HepG2 (cell line): ENCODE results near the gene RPLP2. TPM values are rescaled to one million over a fixed set of nuclear protein-coding genes. Genes with fewer than 3 reads are reported as not detected.

Experiments
- ATAC-seq: fragments of 200-7000 bp; cut with Tn5 transposase; 3 replicates; pipeline ENCODE4 v1.9.1; 2020; ENCODE audit warnings: mild to moderate bottlenecking, moderate library complexity
- BruUV-seq: library from RNA; stranded (reverse); fragments of 400-500 nt; replicated peaks from 2 replicates; lab custom pipeline; 2021; lab: Mats Ljungman, UMichigan
- CTCF ChIA-PET: fragments of 300-600 bp; formaldehyde crosslinking; extraction: SDS; loops from one replicate; lab custom pipeline; 2021; ENCODE audit warnings: low total read pairs, inconsistent platforms, low intra/inter-chr PET ratio; lab: Yijun Ruan, JAX
- POLR2A ChIA-PET: fragments of 350-600 bp; sonication (Branson Sonifier 250); formaldehyde crosslinking; loops from one replicate; lab custom pipeline; 2020; ENCODE audit warnings: antibody characterized with exemption, inconsistent platforms; lab: Yijun Ruan, JAX
- DNase-seq: peaks from one replicate; pipeline ENCODE4 v3.0.0-alpha.2; 2015; ENCODE audit warnings: low spot score
- FAIRE-seq: peaks from 3 replicates; lab custom pipeline; 2011; peaks lifted over from hg19 to GRCh38; lab: Jason Lieb, UNC
- H2AFZ ChIP-seq: one replicate; pipeline ENCODE4 v1.6.1; 2011; ENCODE audit warnings: low read length, inconsistent platforms
- H3K27ac ChIP-seq: fragments of 300-600 bp; 3 replicates; pipeline ENCODE4 v1.8.0; 2011; ENCODE audit warnings: mixed run types, mild to moderate bottlenecking, mixed read lengths, low read length, inconsistent platforms; ENCODE audit not compliant: insufficient read depth; ENCODE audit errors: extremely low read length
- H3K27me3 ChIP-seq, 2 experiments: fragments of 200-600 bp in 1 of 2; 2 replicates in 1 of 2; 3 replicates in 1 of 2; pipeline versions ENCODE4 v1.6.0 to v1.8.0; 2011; ENCODE audit warnings: low read length in 2 of 2, mild to moderate bottlenecking in 2 of 2, moderate library complexity in 2 of 2, inconsistent platforms in 1 of 2; ENCODE audit not compliant: insufficient read depth in 2 of 2, control insufficient read depth in 1 of 2
- H3K36me3 ChIP-seq, 2 experiments: fragments of 200-600 bp in 1 of 2; replicated peaks in 1 of 2; 2 replicates in 1 of 2; 3 replicates in 1 of 2; pipeline versions ENCODE4 v1.5.1 to v1.8.0; 2011; ENCODE audit warnings: low read length in 2 of 2, inconsistent platforms in 1 of 2; ENCODE audit not compliant: insufficient read depth in 2 of 2, control insufficient read depth in 1 of 2
- H3K4me1 ChIP-seq: 2 replicates; pipeline ENCODE4 v1.5.1; 2012; ENCODE audit warnings: low read length, inconsistent platforms; ENCODE audit not compliant: insufficient read depth
- H3K4me2 ChIP-seq: 2 replicates; pipeline ENCODE4 v1.6.0; 2011; ENCODE audit warnings: low read depth, low read length, inconsistent platforms
- H3K4me3 ChIP-seq, 3 experiments: fragments of 200-600 bp in 1 of 3; sonication (generic), shearing (Covaris generic) in 1 of 3; replicated peaks in 1 of 3; 2 replicates each; pipeline ENCODE4 v1.5.1; 2011 to 2016; ENCODE audit warnings: low read length in 3 of 3, inconsistent platforms in 2 of 3, low read depth in 2 of 3, mild to moderate bottlenecking in 2 of 3, control low read depth in 1 of 3, mixed read lengths in 1 of 3; ENCODE audit not compliant: insufficient read depth in 1 of 3
- H3K79me2 ChIP-seq: one replicate; pipeline ENCODE4 v1.6.1; 2011; ENCODE audit warnings: low read length, inconsistent platforms; ENCODE audit not compliant: insufficient read depth
- H3K9ac ChIP-seq: 2 replicates; pipeline ENCODE4 v1.6.0; 2011; ENCODE audit warnings: mild to moderate bottlenecking, low read depth, low read length, inconsistent platforms; ENCODE audit not compliant: insufficient read depth
- H3K9me3 ChIP-seq: 2 replicates; pipeline ENCODE4 v1.5.1; 2012; ENCODE audit warnings: mild to moderate bottlenecking, low read length
- H4K20me1 ChIP-seq: 2 replicates; pipeline ENCODE4 v1.6.0; 2011; ENCODE audit warnings: inconsistent platforms, mild to moderate bottlenecking, low read length, moderate library complexity; ENCODE audit not compliant: insufficient read depth
- DNMT3B ChIP-seq: conservative IDR thresholded peaks from 2 replicates; pipeline ENCODE4 v1.6.1; 2016; ENCODE audit warnings: missing biosample characterization, control low read depth
- FOXK1 ChIP-seq: sonication (generic); formaldehyde crosslinking; IDR thresholded peaks from 2 replicates; pipeline ENCODE4 v1.4.0; 2020; ENCODE audit warnings: low read depth, missing genetic modification reagents, borderline replicate concordance
- FOXP4 ChIP-seq: sonication (generic); formaldehyde crosslinking; IDR thresholded peaks from 2 replicates; pipeline ENCODE4 v1.4.0; 2020; ENCODE audit warnings: missing genetic modification reagents
- GABPA ChIP-seq, 2 experiments: IDR thresholded peaks; 2 replicates each; pipeline ENCODE4 v1.6.1; 2011 to 2016; ENCODE audit warnings: low read depth in 2 of 2, low read length in 1 of 2, missing biosample characterization in 1 of 2, missing genetic modification characterization in 1 of 2
- JUNB ChIP-seq: sonication (generic); formaldehyde crosslinking; IDR thresholded peaks from 2 replicates; pipeline ENCODE4 v1.8.0; 2022; ENCODE audit warnings: missing genetic modification reagents, mild to moderate bottlenecking, borderline replicate concordance
- KLF16 ChIP-seq, 2 experiments: sonication (generic) in 1 of 2; formaldehyde crosslinking in 1 of 2; IDR thresholded peaks; 2 replicates each; pipeline versions ENCODE4 v1.6.1 to v1.8.0; 2016 to 2023; ENCODE audit warnings: missing genetic modification reagents in 2 of 2, missing compliant biosample characterization in 1 of 2
- MNT ChIP-seq: fragments of 450-650 bp; IDR thresholded peaks from 2 replicates; pipeline ENCODE4 v1.6.1; 2016
- POLR2A ChIP-seq, 2 experiments: IDR thresholded peaks; 2 replicates each; pipeline ENCODE4 v1.6.1; 2011; ENCODE audit warnings: low read depth in 2 of 2, low read length in 2 of 2, mild to moderate bottlenecking in 1 of 2, moderate library complexity in 1 of 2; ENCODE audit not compliant: insufficient read depth in 1 of 2
- PRDM15 ChIP-seq: sonication (generic); formaldehyde crosslinking; IDR thresholded peaks from 2 replicates; pipeline ENCODE4 v1.4.0; 2020; ENCODE audit warnings: missing genetic modification reagents
- SMAD1 ChIP-seq: sonication (generic); formaldehyde crosslinking; IDR thresholded peaks from 2 replicates; pipeline ENCODE4 v1.4.0; 2020; ENCODE audit warnings: missing genetic modification reagents, low read depth, mild to moderate bottlenecking, borderline replicate concordance
- SP2 ChIP-seq: sonication (generic); formaldehyde crosslinking; IDR thresholded peaks from 2 replicates; pipeline ENCODE4 v1.5.1; 2020; ENCODE audit warnings: mild to moderate bottlenecking, missing genetic modification reagents
- YEATS4 ChIP-seq: sonication (generic); formaldehyde crosslinking; IDR thresholded peaks from 2 replicates; pipeline ENCODE4 v1.4.0; 2020; ENCODE audit warnings: missing genetic modification reagents, borderline replicate concordance
- ZNF232 ChIP-seq: sonication (generic); formaldehyde crosslinking; IDR thresholded peaks from 2 replicates; pipeline ENCODE4 v1.4.0; 2020; ENCODE audit warnings: missing genetic modification reagents, borderline replicate concordance
- ZNF335 ChIP-seq: sonication (generic); formaldehyde crosslinking; IDR thresholded peaks from 2 replicates; pipeline ENCODE4 v1.4.0; 2020; ENCODE audit warnings: missing genetic modification reagents
- ZNF747 ChIP-seq: sonication (generic); formaldehyde crosslinking; IDR thresholded peaks from 2 replicates; pipeline ENCODE4 v1.8.1; 2023; ENCODE audit warnings: missing genetic modification reagents, mild to moderate bottlenecking, borderline replicate concordance
- WGBS: methylation state at CpG from one replicate; pipeline ENCODE4 v1.1.6; 2017; ENCODE audit warnings: low lambda C conversion rate; 5-methylcytosine and 5-hydroxymethylcytosine counted together
- in situ Hi-C: cut with HindIII; loops from 2 replicates; pipeline ENCODE4 v1.10.0; 2017; ENCODE audit warnings: low pct_unique_long_range_greater_than_20kb; ENCODE audit not compliant: extremely low pct_ligation_motif_present
- intact Hi-C: fragments of 100-400 bp; cut with micrococcal nuclease; formaldehyde crosslinking; loops from one replicate; pipeline ENCODE4 v1.10.0; 2022; ENCODE audit not compliant: unreplicated experiment
- polyA plus RNA-seq, 8 experiments: library from polyadenylated mRNA; depleted of rRNA in 3 of 8; stranded (reverse) in 7 of 8; unstranded in 1 of 8; fragments of >200 nt; fragmentation: Illumina TruSeq in 4 of 8; extraction: Trizol in 4 of 8; gene quantifications; 2 replicates each; pipeline versions ENCODE4 v1.2.1 to v1.2.3, GENCODE V29; 2011 to 2016; ENCODE audit warnings: low read depth in 4 of 8, missing spikeins in 1 of 8, mixed read lengths in 1 of 8; ENCODE audit not compliant: insufficient read depth in 1 of 8
- total RNA-seq, 5 experiments: library from RNA; depleted of rRNA; stranded (reverse); fragments of >200 nt; fragmentation: Illumina TruSeq; extraction: Trizol; gene quantifications; 2 replicates each; pipeline ENCODE4 v1.2.3, GENCODE V29; 2016; ENCODE audit warnings: low read depth in 1 of 5

Gene RPLP2
- total and polyA plus RNA-seq, 2 of the 13 experiments (the other 11 are each of a cell fraction or from before 2014, with no cell fraction given), result 978 to 2,106 TPM

GRCh38 chr11:819943-820649 lies 10.3 kb downstream of the RPLP2 start:
- peak; percentile 62 for ATAC-seq
- Histone ChIP-seq H3K9me3 (no peaks in the 10 kb centered on the region), H3K4me1 (peaks cover 27% of the 10 kb centered on the region), H3K79me2 (peaks cover 20% of the 10 kb centered on the region), H3K27me3 (no peaks in the 10 kb centered on the region; a peak in 1 of 5 replicates), H3K4me3 (peak overlapping the region; percentile 80 to 98 (median 94)), H4K20me1 (peaks cover 20% of the 10 kb centered on the region), H3K36me3 (peaks cover 8 to 20% of the 10 kb centered on the region in 2 experiments; a peak in 4 of 5 replicates), H3K9ac (peak overlapping the region; percentile 92), H2AFZ (no peak overlapping the region), H3K4me2 (peak overlapping the region; percentile 98), H3K27ac (peak overlapping the region; percentile 92)
- in situ Hi-C loops, result no loop called here
- FAIRE-seq, result peak; percentile 8
- TSS peak; percentile 72 for BruUV-seq
- intact Hi-C loops, result no loop called here
- ChIA-PET POLR2A (interaction anchor here (0.8 to 9.2 kb wide), 21 partner anchors 7 to 443 kb away, joined by 3 to 264 read pairs (median 11); partner anchors contain the start of genes CD151, CRACR2B, DEAF1 and EPS8L2), CTCF (no interaction called here)
- WGBS, result 3% methylated on average over 5 of the region's 47 CpGs
- DNase-seq, result peak; percentile 94
- TF ChIP-seq SMAD1 (CRISPR knock-in tag) (no peak), DNMT3B (CRISPR knock-in tag) (no peak), ZNF335 (CRISPR knock-in tag) (peak; percentile 93), JUNB (CRISPR knock-in tag) (no peak), YEATS4 (CRISPR knock-in tag) (peak; percentile 8; the same call in 1 of the 2 replicates), GABPA (IDR thresholded peaks at IDR 0.05; ENCODE audit: low read depth, low read length) (no peak), GABPA (CRISPR knock-in tag; IDR thresholded peaks at IDR 0.05; ENCODE audit: low read depth) (peak; percentile 57; the same call in 1 of the 2 replicates), POLR2A (IDR thresholded peaks at IDR 0.05; ENCODE audit: insufficient read depth in 1 of 2, low read depth in 2 of 2, low read length in 2 of 2) (peak in 1 of 2 experiments; percentile 66; a peak in 2 of 4 replicates), FOXP4 (CRISPR knock-in tag) (no peak), MNT (peak; percentile 11; the same call in 1 of the 2 replicates), KLF16 (CRISPR knock-in tag; IDR thresholded peaks at IDR 0.05) (0 out of 4 replicates have a peak, but pooled peaks of 1 of the 2 experiments have one; percentile 28), ZNF232 (CRISPR knock-in tag) (0 out of 2 replicates have a peak, but pooled peaks have one; percentile 27), ZNF747 (CRISPR knock-in tag) (0 out of 2 replicates have a peak, but pooled peaks have one; percentile 33), PRDM15 (CRISPR knock-in tag) (0 out of 2 replicates have a peak, but pooled peaks have one; percentile 6), FOXK1 (CRISPR knock-in tag) (peak; percentile 26; the same call in 1 of the 2 replicates), SP2 (CRISPR knock-in tag) (0 out of 2 replicates have a peak, but pooled peaks have one; percentile 28)
